ENCODE data around the gene FGF7.
A peak's percentile ranks its signal among the peaks of the same experiment; 100 is the strongest.
"Not testable (repeated sequence)": the region's sequence is repeated elsewhere in the genome, so short reads cannot be mapped to it uniquely, and the experiment has no call there.

The FGF7 gene

GRCh38 chr15:49438962-49439631 lies 16.1 kb downstream of the FGF7 start:
- DNase-seq (ENCODE audit: low spot score), result no peak

- no peak for DNase-seq (ENCODE audit: low spot score)
Measured at GRCh38 chr15:49439678-49440395, 16.8 kb downstream of the FGF7 start.

GRCh38 chr15:49441356-49441755 lies 18.3 kb downstream of the FGF7 start:
- no peak for DNase-seq (ENCODE audit: low spot score)

GRCh38 chr15:49441816-49442215 lies 18.8 kb downstream of the FGF7 start:
- no peak for DNase-seq (ENCODE audit: low spot score)

GRCh38 chr15:49452595-49452994 lies 29.6 kb downstream of the FGF7 start:
- no peak for DNase-seq (ENCODE audit: low spot score)

- DNase-seq (ENCODE audit: low spot score), result no peak
Measured at GRCh38 chr15:49456166-49456565, 33.1 kb downstream of the FGF7 start.

GRCh38 chr15:49458145-49458544 lies 35.1 kb downstream of the FGF7 start:
- DNase-seq (ENCODE audit: low spot score), result no peak

- no peak for DNase-seq (ENCODE audit: low spot score)
Measured at GRCh38 chr15:49460411-49460941, 37.4 kb downstream of the FGF7 start.

- no peak for DNase-seq (ENCODE audit: low spot score)
Measured at GRCh38 chr15:49462232-49462844, 39.3 kb downstream of the FGF7 start.

- peak; percentile 18 for DNase-seq (ENCODE audit: low spot score)
Measured at GRCh38 chr15:49464522-49464921, 41.5 kb downstream of the FGF7 start.

GRCh38 chr15:49466119-49466518 lies 43.1 kb downstream of the FGF7 start:
- DNase-seq (ENCODE audit: low spot score), result no peak

- DNase-seq (ENCODE audit: low spot score), result no peak
Measured at GRCh38 chr15:49467746-49468480, 44.9 kb downstream of the FGF7 start.

GRCh38 chr15:49468481-49468839 lies 45.4 kb downstream of the FGF7 start:
- DNase-seq (ENCODE audit: low spot score), result no peak

GRCh38 chr15:49471248-49471647 lies 48.2 kb downstream of the FGF7 start:
- DNase-seq (ENCODE audit: low spot score), result not testable (repeated sequence)

- no peak for DNase-seq (ENCODE audit: low spot score)
Measured at GRCh38 chr15:49471733-49472132, 48.7 kb downstream of the FGF7 start.

GRCh38 chr15:49472338-49472737 lies 49.3 kb downstream of the FGF7 start:
- DNase-seq (ENCODE audit: low spot score), result no peak

GRCh38 chr15:49473031-49473430 lies 50.0 kb downstream of the FGF7 start:
- no peak for DNase-seq (ENCODE audit: low spot score)

- not testable (repeated sequence) for DNase-seq (ENCODE audit: low spot score)
Measured at GRCh38 chr15:49478021-49478420, 55.0 kb downstream of the FGF7 start.

- not testable (repeated sequence) for DNase-seq (ENCODE audit: low spot score)
Measured at GRCh38 chr15:49478982-49479381, 55.9 kb downstream of the FGF7 start.

GRCh38 chr15:49485401-49485800 lies 62.4 kb downstream of the FGF7 start:
- not testable (repeated sequence) for DNase-seq (ENCODE audit: low spot score)

GRCh38 chr15:49490966-49491365 lies 67.9 kb downstream of the FGF7 start:
- DNase-seq (ENCODE audit: low spot score), result no peak

GRCh38 chr15:49492151-49492550 lies 69.1 kb downstream of the FGF7 start:
- DNase-seq (ENCODE audit: low spot score), result no peak
